Activated CD8-positive, alpha-beta memory T cell treated with anti-CD3 and anti-CD28 coated beads for 4 hours (primary cell): Measurements from ENCODE around the gene RAB3D.

Experiments
- DNase-seq, 2 donors: peaks; one replicate each; pipeline ENCODE4 v3.0.0-alpha.2; 2020; ENCODE audit warnings: low read depth in 2 of 2

Gene RAB3D

DNA sequence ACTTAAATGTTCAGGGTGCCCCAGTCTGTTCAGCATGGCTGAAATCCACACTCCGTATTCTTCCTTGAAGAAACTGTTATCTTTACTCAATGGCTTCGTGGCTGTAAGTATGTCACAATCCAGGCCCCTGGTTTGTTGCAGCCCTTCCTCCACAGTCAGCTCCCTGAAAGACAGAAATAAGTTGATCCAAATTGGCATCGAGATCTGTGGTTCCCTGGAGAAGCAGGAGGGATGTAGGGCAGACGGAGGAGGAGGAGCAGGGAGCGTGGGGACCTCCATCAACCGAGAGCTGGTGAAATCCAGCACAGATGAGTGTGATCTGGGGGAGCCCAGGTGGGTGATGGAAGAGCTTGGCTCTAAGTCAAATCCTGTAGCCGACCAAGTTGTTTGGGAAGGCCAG, 43.2 kb downstream of the RAB3D start:
- DNase-seq = no peak

DNA sequence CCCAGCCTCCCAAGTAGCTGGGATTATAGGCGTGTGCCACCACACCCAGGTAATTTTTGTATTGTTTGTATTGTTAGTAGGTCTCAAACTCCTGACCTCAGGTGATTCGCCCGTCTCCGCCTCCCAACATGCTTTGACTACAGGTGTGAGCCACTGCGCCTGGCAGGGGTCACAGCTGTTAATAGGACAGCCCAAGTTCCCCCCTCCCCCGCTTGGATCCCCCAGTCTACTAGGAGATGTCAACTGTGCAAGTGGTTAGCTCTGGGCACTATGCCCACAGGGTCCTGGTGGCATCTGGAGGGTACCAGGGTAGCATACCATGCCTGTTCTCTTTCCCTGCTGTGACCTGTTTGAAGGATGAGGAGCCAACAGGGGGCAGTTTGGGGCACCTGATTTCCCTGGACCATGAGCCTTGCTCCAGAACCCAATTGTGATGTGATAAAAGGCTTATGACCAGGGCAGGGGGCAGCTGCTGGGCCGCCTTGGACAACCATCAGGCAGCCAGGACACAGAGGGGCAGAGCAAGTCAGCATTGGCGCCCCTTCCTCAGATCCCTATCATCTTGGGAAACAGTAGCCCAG, 43.7 kb downstream of the RAB3D start, which contains the start of gene TSPAN16:
Gene TSPAN16, plus strand, starts transcription at position 496 of the 581 bp plus-strand sequence. CDS start 138 bp downstream, outside the sequence.
- DNase-seq = no peak

DNA sequence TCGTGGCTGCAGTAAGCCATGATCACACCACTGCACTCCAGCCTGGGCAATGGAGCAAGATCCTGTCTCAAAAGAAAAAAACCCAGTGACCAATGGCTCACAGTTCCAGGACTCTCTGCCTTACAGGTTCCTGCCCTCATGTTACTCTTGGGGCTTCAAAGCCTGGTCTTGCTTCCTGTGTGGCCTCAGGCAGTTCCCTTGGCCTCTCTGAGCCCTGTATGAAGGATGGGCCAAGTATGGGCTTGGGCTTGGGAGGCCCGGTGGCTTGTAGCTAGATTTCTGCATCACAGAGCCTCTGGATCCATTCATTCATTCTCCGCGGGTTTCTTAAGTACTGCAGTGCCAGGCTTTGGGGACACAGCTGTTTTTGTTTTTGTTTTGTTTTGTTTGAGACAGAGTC, 44.3 kb downstream of the RAB3D start:
- no peak for DNase-seq

DNA sequence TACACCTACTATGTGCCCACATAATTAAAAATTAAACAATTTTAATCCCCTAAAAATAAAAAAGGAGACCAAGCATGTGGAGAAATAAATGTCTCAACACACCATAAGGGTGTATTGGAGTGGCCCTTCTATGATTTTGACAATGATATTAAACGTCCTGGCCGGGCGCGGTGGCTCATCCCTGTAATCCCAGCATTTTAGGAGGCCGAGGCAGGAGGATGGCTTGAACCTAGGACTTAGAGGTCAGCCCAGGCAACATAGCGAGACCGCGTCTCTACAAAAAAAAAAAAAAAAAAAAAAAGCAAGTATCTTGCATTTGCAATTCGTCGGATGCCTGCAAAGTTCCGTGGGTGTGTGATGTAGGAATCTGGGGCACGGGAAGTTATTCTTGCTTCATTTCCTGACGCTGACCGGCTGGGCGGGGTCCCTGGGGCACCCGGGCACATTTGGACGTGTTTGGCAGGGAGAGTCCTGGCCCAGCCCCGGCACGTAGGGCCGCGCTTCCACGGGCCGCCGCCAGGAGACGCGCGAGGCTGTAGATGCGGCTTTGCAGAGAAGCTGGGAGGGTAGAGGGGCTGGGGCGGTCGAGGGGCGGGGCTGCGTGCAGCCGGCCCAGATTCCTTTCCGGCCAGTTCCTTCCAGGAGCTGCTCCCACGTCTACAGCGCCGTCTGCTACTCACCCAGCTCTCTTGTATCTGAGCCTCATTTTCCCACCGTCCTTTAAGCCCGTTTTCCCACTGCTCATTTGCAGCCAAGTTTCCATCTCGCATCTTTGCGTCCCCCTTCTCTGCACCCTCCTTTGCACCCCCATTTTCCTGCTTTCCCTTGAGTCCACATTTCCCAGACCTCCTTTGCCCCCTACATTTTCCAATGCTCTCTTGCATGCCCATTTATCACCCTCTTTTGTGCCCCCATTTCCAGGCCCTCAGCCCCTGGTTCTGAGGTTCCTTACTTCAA, 45.7 kb downstream of the RAB3D start:
- DNase-seq = peak; percentile 47 to 51

DNA sequence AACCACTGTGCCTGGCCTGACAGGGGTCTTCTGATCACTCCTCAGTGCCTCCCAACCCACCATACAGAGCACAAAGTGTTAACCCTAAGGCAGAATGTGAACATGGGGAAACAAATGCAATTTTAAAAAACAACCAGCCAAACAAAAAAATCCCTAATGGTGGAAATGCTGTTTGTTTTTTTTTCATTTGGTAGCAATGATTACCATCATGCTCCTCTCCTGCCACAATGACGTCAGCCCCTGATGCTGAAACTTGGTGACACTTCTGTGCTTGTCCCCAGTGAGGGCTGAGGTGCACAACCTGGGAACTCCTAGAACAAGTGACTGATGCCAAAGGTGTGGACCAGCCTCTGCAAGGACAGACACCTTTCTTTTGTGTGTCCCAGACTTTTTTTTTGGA, 47.5 kb downstream of the RAB3D start:
- DNase-seq = no peak

DNA sequence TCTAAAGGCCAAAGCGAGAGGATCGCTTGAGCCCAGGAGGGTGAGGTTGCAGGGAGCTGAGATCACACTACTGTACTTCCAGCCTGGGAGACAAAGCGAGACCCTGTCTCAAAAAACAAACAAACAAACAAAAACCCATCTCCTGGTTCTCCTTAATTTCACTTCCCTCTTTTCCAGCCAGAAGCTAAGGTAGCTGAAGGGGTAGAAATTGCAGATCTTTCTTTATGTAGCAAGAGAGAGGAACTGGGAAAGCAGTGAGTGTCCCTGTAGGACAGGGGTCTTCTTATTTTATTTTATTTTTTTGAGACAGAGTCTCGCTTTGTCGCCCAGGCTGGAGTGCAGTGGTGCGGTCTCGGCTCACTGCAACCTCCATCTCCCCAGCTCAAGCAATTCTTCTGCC, 48.0 kb downstream of the RAB3D start:
- DNase-seq = no peak

DNA sequence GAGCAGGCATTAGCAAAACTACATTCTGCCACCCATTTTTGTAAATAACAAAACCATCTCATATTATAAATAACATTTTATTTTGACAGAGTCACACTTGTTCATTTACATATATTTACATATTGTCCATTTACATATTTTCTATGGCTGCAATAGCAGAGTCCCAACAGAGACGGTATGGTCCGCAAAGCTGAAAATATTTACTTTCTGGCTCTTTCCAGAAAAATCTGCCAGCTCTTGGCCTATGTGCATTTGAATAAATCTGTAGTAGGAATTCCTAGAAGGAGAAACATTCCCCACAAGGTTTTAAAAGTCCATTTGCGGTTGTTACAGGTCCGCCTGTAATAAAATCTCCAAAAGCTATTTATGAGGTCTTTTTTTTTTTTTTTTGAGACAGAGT, 49.2 kb downstream of the RAB3D start:
- no peak for DNase-seq

DNA sequence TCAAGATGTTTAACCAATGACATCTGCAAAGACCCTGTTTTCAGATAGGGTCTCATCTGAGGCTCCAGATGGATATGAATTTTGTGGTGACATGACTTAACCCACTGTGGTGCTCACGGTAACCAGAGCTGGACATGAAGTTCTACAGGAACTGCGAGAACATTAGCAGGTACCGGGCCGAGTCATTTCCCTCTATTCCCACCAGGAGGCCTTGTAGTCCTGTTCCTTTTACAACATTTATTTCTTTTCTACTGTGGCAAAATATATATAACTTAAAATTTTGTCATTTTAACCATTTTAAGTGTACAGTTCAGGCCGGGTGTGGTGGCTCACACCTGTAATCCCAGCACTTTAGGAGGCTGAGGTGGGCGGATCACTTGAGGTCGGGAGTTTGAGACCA, 51.1 kb downstream of the RAB3D start:
- DNase-seq = no peak

DNA sequence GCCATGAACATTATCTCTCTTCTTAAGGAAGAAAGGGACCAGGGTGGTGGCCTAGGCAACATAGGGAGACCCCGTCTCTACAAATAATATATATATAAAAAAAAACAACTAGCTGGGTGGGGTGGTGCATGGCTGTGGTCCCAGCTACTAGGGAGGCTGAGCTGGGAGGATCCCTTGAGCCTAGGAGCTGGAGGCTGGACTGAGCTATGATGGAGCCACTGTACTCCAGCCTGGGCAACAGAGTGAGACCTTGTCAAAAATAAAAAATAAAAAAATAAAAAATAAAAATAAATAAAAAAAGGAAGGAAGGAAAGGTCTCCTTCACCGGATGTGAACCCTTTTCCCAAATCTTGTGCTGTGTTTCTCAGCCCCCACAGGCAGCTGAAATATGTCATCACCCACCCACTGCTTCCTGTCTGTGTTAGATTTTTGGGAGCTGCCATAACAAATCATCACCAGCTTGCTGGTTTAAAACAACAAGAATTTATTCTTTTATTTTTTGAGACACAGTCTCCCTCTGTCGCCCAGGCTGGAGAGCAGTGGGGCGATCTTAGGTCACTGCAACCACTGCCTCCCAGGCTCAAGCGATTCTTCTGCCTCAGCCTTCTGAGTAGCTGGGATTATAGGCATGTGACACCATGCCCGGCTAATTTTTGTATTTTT, 53.0 kb downstream of the RAB3D start:
- no peak for DNase-seq

DNA sequence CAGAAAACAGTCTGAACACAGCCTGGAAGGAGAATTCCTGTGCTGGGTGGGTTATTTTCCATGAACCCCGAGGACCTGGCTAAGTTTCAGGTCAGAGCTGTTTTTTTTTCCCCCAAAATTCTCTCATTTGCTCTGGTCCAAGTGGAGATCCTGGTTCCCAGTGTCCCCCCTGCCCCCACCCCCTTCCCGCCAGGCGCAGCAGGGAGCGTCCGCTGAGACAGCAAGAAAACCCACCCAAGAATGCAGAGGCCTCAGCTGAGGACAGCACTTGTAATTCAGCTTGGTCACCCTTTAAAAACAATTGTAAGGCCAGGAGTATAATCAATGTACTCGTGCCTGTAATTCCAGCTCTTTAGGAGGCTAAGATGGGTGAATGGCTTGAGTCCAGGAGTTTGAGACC, 54.9 kb downstream of the RAB3D start:
- no peak for DNase-seq

DNA sequence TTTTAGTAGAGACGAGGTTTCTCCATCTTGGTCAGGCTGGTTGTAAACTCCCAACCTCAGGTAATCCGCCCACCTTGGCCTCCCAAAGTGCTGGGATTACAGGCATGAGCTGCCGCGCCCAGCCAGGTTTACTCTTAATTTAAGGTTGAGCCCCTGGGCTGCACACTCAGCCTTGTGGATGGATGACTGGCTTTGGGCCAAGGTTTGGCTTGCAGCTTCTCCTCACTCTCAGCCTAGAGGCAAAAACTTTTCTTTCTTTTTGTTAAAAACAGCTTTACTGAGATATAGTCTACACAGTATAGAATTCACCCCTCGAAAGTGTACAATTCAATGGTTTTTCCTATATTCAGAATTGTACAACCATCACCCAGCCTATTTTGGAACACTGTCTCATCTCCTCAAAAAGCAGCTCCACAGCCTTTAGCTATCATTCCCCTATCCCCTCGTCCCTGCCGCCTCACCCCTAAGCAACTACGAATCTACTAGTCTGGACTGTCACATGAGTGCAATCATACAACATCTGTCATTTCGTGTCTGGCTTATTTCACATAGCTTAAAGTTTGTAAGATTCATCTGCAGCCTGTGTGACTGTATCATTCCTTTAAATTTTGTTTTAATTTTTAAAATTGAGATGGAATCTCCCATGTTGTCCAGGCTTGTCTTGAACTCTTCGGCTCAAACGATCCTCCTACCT, 58.0 kb downstream of the RAB3D start:
- no peak for DNase-seq

DNA sequence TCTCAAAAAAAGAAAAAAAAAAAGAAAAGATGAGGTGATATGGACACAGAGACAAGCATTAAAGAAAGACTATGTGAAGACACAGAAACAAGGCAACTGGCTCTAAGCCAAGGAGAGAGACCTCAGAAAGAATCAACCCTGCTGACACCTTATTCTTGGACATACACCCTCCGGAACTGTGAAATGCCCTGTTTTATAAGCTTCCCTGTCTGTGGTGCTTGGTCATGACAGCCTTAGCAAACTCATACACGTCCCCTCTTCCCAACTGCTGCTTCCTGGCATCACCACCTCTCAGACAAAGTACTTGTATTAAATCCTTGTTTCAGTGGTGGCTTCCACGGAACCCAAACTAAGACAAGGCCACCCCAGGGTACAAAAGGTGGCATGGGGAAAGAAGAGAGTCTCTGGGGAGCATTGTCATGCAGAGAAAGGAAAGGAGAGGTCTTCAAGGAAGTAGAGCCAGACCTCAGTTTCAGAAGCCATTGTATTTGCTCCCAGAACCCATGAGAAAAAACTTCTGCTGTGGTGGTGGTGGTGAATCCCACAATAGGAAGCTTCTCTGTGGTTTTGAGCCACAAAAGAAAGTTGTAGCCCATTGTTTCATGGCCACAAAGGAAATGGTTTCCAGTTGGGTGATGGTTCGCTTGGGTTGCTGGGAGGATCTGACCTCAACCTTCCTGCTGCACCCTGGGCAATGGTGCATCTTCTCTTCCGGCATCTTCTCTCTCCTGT, 59.8 kb downstream of the RAB3D start:
- no peak for DNase-seq

DNA sequence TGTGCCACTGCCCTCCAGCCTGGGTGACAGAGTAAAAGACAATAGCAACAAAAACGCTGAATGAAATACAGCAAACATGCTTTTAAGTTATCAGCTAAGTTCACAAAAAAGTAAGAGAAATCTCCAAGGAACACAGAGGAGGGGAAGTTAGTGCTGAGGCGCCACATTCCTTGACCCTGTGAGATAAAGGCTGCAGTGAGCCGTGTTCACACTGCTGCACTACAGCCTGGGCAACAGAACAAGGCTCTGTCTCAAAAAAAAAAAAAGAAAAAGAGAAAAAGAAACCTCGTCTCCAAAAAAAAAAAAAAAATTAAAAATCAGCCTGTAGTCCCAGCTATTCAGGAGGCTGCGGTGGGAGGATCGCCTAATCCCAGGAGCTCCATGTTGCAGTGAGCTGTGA, 60.8 kb downstream of the RAB3D start:
- no peak for DNase-seq

DNA sequence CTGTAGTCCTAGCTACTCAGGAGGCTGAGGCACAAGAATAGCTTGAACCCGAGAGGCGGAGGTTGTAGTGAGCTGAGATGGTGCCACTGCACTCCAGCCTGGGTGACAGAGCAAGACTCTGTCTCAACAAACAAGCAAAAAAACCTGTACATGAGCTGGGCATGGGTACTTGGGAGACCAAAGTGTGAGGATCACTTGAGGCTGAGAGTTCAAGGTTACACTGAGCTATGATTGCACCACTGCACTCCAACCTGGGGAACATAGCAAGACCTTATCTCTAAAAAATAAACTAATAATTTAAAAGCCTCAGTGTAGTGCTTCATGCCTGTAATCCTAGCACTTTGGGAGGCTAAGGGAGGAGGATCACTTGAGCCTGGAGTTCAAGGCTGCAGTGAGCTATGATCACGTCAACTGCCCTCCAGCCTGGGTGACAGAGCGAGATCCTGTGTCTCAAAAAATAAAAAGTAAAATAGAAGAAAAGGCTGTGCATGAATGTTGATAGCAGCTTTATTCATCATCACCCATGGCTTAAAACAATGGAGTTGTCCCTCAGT, 64.8 kb downstream of the RAB3D start:
- no peak for DNase-seq

DNA sequence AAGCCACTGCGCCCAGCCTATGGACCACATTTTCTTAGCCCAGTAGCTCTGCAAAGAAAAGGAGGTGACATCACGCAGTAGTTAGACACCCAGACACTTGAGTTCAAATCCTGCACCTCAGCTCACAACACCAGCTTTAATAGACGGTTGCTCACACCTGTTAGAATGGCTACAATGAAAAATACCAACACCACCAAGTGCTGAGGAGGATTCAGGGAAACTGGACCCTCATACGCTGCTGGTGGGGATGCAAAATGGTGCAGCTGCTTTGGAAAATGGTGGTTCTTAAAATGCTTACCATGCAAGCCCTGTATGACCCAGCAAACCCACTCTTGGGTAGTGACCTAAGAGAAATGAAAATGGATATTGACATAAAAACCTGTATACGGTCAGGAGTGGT, 65.5 kb downstream of the RAB3D start:
- no peak for DNase-seq

DNA sequence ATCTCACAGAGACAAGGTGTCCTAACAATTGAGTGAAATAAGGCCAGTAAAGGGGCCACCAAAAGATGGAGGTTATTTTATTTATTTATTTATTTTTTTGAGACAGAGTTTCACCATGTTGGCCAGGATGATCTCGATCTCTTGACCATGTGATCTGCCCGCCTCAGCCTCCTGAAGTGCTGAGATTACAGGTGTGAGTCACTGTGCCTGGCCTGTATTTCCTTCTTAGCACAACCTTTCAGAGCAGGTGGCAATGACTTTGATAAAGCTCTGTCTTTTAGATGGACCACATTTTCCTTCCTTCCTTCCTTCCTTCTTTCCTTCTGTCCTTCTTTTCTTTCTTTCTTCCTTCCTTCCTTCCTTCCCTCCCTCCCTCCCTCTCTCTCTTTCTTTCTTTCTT, 66.2 kb downstream of the RAB3D start:
- no peak for DNase-seq
